H1 (cell line): ENCODE data around the gene H1-8. TPM values are rescaled to one million over a fixed set of nuclear protein-coding genes. Genes with fewer than 3 reads are reported as not detected.

Source experiments
- CTCF ChIA-PET: fragments of 300-600 bp; sonication (Branson Sonifier 250); formaldehyde crosslinking; loops from one replicate; lab custom pipeline; 2021; ENCODE audit not compliant: partially characterized antibody; lab: Charles Lee
- POLR2A ChIA-PET: fragments of 300-600 bp; sonication (Branson Sonifier 250); formaldehyde crosslinking; loops from one replicate; lab custom pipeline; 2021; ENCODE audit warnings: inconsistent platforms; ENCODE audit not compliant: partially characterized antibody; lab: Charles Lee
- DNase-seq, 2 experiments: peaks; one replicate each; pipeline versions ENCODE4 v3.0.0 to v3.0.0-alpha.2; 2010 to 2022; ENCODE audit warnings: low spot score in 2 of 2, low read depth in 1 of 2, mixed read lengths in 1 of 2
- FAIRE-seq: peaks from 2 replicates; lab custom pipeline; 2011; peaks lifted over from hg19 to GRCh38; lab: Jason Lieb, UNC
- H2AFZ ChIP-seq: 2 replicates; pipeline ENCODE4 v1.8.1; 2012; ENCODE audit warnings: low read length, inconsistent platforms
- H2AK5ac ChIP-seq: 2 replicates; pipeline ENCODE4 v1.6.1; 2013; ENCODE audit warnings: low read depth, low read length
- H2BK120ac ChIP-seq: replicated peaks from 2 replicates; pipeline ENCODE3; 2013; ENCODE audit warnings: low read depth, low read length, inconsistent platforms
- H2BK12ac ChIP-seq: 2 replicates; pipeline ENCODE4 v1.6.1; 2013; ENCODE audit warnings: low read depth, low read length
- H2BK15ac ChIP-seq: 2 replicates; pipeline ENCODE4 v1.6.1; 2013; ENCODE audit warnings: low read length
- H2BK20ac ChIP-seq: 2 replicates; pipeline ENCODE4 v1.6.1; 2013; ENCODE audit warnings: low read length
- H2BK5ac ChIP-seq: 2 replicates; pipeline ENCODE4 v1.6.1; 2013; ENCODE audit warnings: low read depth, low read length
- H3K14ac ChIP-seq: 2 replicates; pipeline ENCODE4 v1.6.1; 2013; ENCODE audit warnings: inconsistent platforms; ENCODE audit not compliant: insufficient read length
- H3K18ac ChIP-seq: 2 replicates; pipeline ENCODE4 v1.6.1; 2013; ENCODE audit warnings: low read length; ENCODE audit errors: extremely low read depth
- H3K23ac ChIP-seq: 2 replicates; pipeline ENCODE4 v1.6.1; 2013; ENCODE audit warnings: inconsistent platforms; ENCODE audit not compliant: insufficient read length
- H3K23me2 ChIP-seq: 2 replicates; pipeline ENCODE4 v1.6.1; 2013; ENCODE audit warnings: low read depth, low read length
- H3K27ac ChIP-seq: 2 replicates; pipeline ENCODE4 v1.6.1; 2011; ENCODE audit warnings: low read depth, low read length, inconsistent platforms
- H3K27me3 ChIP-seq, 4 experiments: replicated peaks in 1 of 4; 1 replicate in 1 of 4; 2 replicates in 3 of 4; pipeline versions ENCODE4 v1.6.1 to v1.8.1; 2011 to 2013; ENCODE audit warnings: low read length in 3 of 4, mild to moderate bottlenecking in 3 of 4, inconsistent platforms in 2 of 4, mixed read lengths in 2 of 4, moderate library complexity in 1 of 4; ENCODE audit not compliant: control insufficient read depth in 3 of 4, insufficient read depth in 3 of 4; ENCODE audit errors: extremely low read depth in 1 of 4
- H3K36me3 ChIP-seq, 4 experiments: 2 replicates each; pipeline versions ENCODE4 v1.6.1 to v1.8.1; 2011 to 2013; ENCODE audit warnings: mild to moderate bottlenecking in 4 of 4, low read length in 3 of 4, moderate library complexity in 2 of 4, control low read depth in 1 of 4, inconsistent platforms in 1 of 4; ENCODE audit not compliant: insufficient read depth in 4 of 4, control insufficient read depth in 2 of 4
- H3K4ac ChIP-seq: replicated peaks from 2 replicates; pipeline ENCODE3; 2013; ENCODE audit warnings: low read length, low read depth, mixed read lengths, inconsistent platforms; ENCODE audit not compliant: insufficient read length
- H3K4me1 ChIP-seq, 4 experiments: replicated peaks in 1 of 4; 1 replicate in 1 of 4; 2 replicates in 3 of 4; pipeline versions ENCODE4 v1.6.1 to v1.8.1; 2011 to 2013; ENCODE audit warnings: low read length in 3 of 4, inconsistent platforms in 2 of 4, mixed read lengths in 1 of 4; ENCODE audit not compliant: insufficient read depth in 4 of 4, control insufficient read depth in 3 of 4
- H3K4me2 ChIP-seq, 2 experiments: 2 replicates each; pipeline versions ENCODE4 v1.6.1 to v1.8.1; 2011 to 2013; ENCODE audit warnings: low read depth in 2 of 2, low read length in 2 of 2, control low read depth in 1 of 2, inconsistent platforms in 1 of 2, mild to moderate bottlenecking in 1 of 2; ENCODE audit not compliant: insufficient read depth in 1 of 2
- H3K4me3 ChIP-seq, 4 experiments: fragments of 200-600, 300-600 bp in 1 of 4; sonication (generic), shearing (Covaris generic), sonication (Bioruptor Twin) in 1 of 4; 2 replicates each; pipeline versions ENCODE4 v1.5.1 to v1.8.1; 2011 to 2016; ENCODE audit warnings: low read length in 4 of 4, low read depth in 3 of 4, control low read depth in 2 of 4, inconsistent platforms in 2 of 4, mild to moderate bottlenecking in 2 of 4, mixed read lengths in 1 of 4, moderate library complexity in 1 of 4; ENCODE audit not compliant: insufficient read depth in 2 of 4; ENCODE audit errors: extremely low read depth in 1 of 4
- H3K56ac ChIP-seq: replicated peaks from 2 replicates; pipeline ENCODE3; 2013; ENCODE audit warnings: low read depth, mild to moderate bottlenecking, mixed read lengths, low read length, inconsistent platforms; ENCODE audit not compliant: insufficient read length
- H3K79me1 ChIP-seq: 2 replicates; pipeline ENCODE4 v1.6.1; 2013; ENCODE audit warnings: low read depth, low read length, control low read depth
- H3K79me2 ChIP-seq, 2 experiments: 2 replicates each; pipeline versions ENCODE4 v1.6.1 to v1.8.1; 2012 to 2013; ENCODE audit warnings: low read length in 2 of 2, mild to moderate bottlenecking in 2 of 2, inconsistent platforms in 1 of 2; ENCODE audit not compliant: insufficient read depth in 2 of 2, control insufficient read depth in 1 of 2
- H3K9ac ChIP-seq, 4 experiments: replicated peaks in 1 of 4; 1 replicate in 1 of 4; 2 replicates in 3 of 4; pipeline versions ENCODE4 v1.6.1 to v1.8.1; 2011 to 2013; ENCODE audit warnings: low read depth in 3 of 4, low read length in 3 of 4, control low read depth in 2 of 4, mild to moderate bottlenecking in 2 of 4, moderate library complexity in 2 of 4, inconsistent platforms in 1 of 4; ENCODE audit errors: extremely low read depth in 1 of 4
- H3K9me3 ChIP-seq, 2 experiments: 2 replicates each; pipeline versions ENCODE4 v1.6.1 to v1.8.1; 2012 to 2013; ENCODE audit warnings: mild to moderate bottlenecking in 2 of 2, moderate library complexity in 2 of 2, control low read depth in 1 of 2, inconsistent platforms in 1 of 2, low read depth in 1 of 2, low read length in 1 of 2, mixed read lengths in 1 of 2; ENCODE audit not compliant: insufficient read depth in 2 of 2
- H4K20me1 ChIP-seq, 2 experiments: replicated peaks in 1 of 2; 2 replicates each; pipeline versions ENCODE3 to v1.8.1; 2011 to 2013; ENCODE audit warnings: inconsistent platforms in 2 of 2, low read length in 2 of 2, mild to moderate bottlenecking in 1 of 2; ENCODE audit not compliant: insufficient read depth in 2 of 2, control insufficient read depth in 1 of 2
- H4K5ac ChIP-seq: 2 replicates; pipeline ENCODE4 v1.6.1; 2013; ENCODE audit warnings: low read length, low read depth, mixed read lengths, inconsistent platforms; ENCODE audit not compliant: insufficient read length
- H4K8ac ChIP-seq: 2 replicates; pipeline ENCODE4 v1.8.0; 2013; ENCODE audit warnings: mild to moderate bottlenecking, moderate library complexity, low read length, inconsistent platforms; ENCODE audit not compliant: insufficient read depth; ENCODE audit errors: extremely low read depth
- H4K91ac ChIP-seq: replicated peaks from 2 replicates; pipeline ENCODE3; 2013; ENCODE audit warnings: low read length, mixed read lengths, inconsistent platforms; ENCODE audit not compliant: insufficient read length
- ASH2L ChIP-seq: fragments of 200-600, 300-600 bp; sonication (generic); IDR thresholded peaks from one replicate; pipeline ENCODE4 v1.7.1; 2017; ENCODE audit warnings: low read length
- ATF3 ChIP-seq: IDR thresholded peaks from 2 replicates; pipeline ENCODE4 v1.6.1; 2011; ENCODE audit warnings: low read depth, mild to moderate bottlenecking, low read length; ENCODE audit not compliant: insufficient read depth
- BACH1 ChIP-seq: IDR thresholded peaks from 2 replicates; pipeline ENCODE4 v1.6.1; 2012; ENCODE audit warnings: low read length, improper control_type of control experiment
- CREB1 ChIP-seq: IDR thresholded peaks from 2 replicates; pipeline ENCODE4 v1.6.1; 2012; ENCODE audit warnings: inconsistent platforms
- E2F6 ChIP-seq: IDR thresholded peaks from 2 replicates; pipeline ENCODE4 v1.6.1; 2012; ENCODE audit warnings: inconsistent platforms
- EP300 ChIP-seq, 2 experiments: IDR thresholded peaks; 1 replicate in 1 of 2; 2 replicates in 1 of 2; pipeline ENCODE4 v1.6.1; 2011 to 2012; ENCODE audit warnings: low read depth in 2 of 2, low read length in 2 of 2, mild to moderate bottlenecking in 2 of 2, borderline replicate concordance in 1 of 2, inconsistent platforms in 1 of 2, moderate library complexity in 1 of 2
- KDM1A ChIP-seq: fragments of 200-600, 300-600 bp; sonication (generic); IDR thresholded peaks from 2 replicates; pipeline ENCODE4 v1.7.1; 2016; ENCODE audit warnings: mild to moderate bottlenecking, low read length, borderline replicate concordance
- MAFK ChIP-seq: IDR thresholded peaks from 2 replicates; pipeline ENCODE4 v1.6.1; 2012; ENCODE audit warnings: low read depth, mild to moderate bottlenecking, improper control_type of control experiment, low read length
- PHF8 ChIP-seq: fragments of 200-600 bp; sonication (generic); conservative IDR thresholded peaks from 2 replicates; pipeline ENCODE4 v1.7.1; 2012; ENCODE audit warnings: low read depth, mild to moderate bottlenecking, inconsistent platforms, low read length, moderate library complexity
- USF2 ChIP-seq: IDR thresholded peaks from 2 replicates; pipeline ENCODE4 v1.6.1; 2011; ENCODE audit warnings: low read length, improper control_type of control experiment
- ZNF274 ChIP-seq: IDR thresholded peaks from 2 replicates; pipeline ENCODE4 v1.7.0; 2012; ENCODE audit warnings: low read length, borderline replicate concordance; ENCODE audit errors: extremely low read depth
- WGBS, 2 experiments: shearing (Covaris generic) in 1 of 2; methylation state at CpG; one replicate each; pipeline versions ENCODE4 v1.1.6 to v1.1.7; 2013 to 2015; ENCODE audit warnings: low lambda C conversion rate in 2 of 2, mixed read lengths in 2 of 2, inconsistent platforms in 1 of 2, low coverage in 1 of 2, missing lambda C conversion rate in 1 of 2; ENCODE audit not compliant: insufficient replicate concordance in 2 of 2, insufficient coverage in 1 of 2, insufficient read length in 1 of 2; ENCODE audit errors: extremely low coverage in 1 of 2, missing lambda C conversion rate in 1 of 2; 5-methylcytosine and 5-hydroxymethylcytosine counted together
- polyA plus RNA-seq, 7 experiments: library from polyadenylated mRNA; depleted of rRNA in 3 of 7; stranded (reverse) in 5 of 7; unstranded in 2 of 7; fragments of >200 nt in 5 of 7; fragments of 200-250 nt in 2 of 7; gene quantifications; 1 replicate in 5 of 7; 2 replicates in 1 of 7; 4 replicates in 1 of 7; pipeline versions ENCODE4 v1.2.1 to v1.2.3, GENCODE V29; 2011 to 2013; ENCODE audit warnings: missing spikeins in 2 of 7, mixed read lengths in 2 of 7
- total RNA-seq: library from RNA; stranded (reverse); fragmentation: NEBNext Ultra II Directional; extraction: Animal tissue kit (Norgen Biotek cat#: 25700); gene quantifications from 2 replicates; pipeline ENCODE4 v1.2.1, GENCODE V29; 2021

Gene H1-8
- total and polyA plus RNA-seq, 2 of the 8 experiments (the other 6 are each of a cell fraction or from before 2014, with no cell fraction given), result not detected

GRCh38 chr3:129528589-129529100 lies 14.3 kb upstream of the H1-8 start, which contains the start of gene RHO:
Gene RHO, plus strand, starts transcription at chr3:129528639. Its CDS starts 95 bp downstream, at chr3:129528734.
- Histone ChIP-seq H3K9me3 (no peaks in the 10 kb centered on the region), H3K79me2 (no peaks in the 10 kb centered on the region), H3K56ac (no peak within 1 kb of the TSS), H4K91ac (peak within 1 kb of the TSS; percentile 38), H2BK12ac (peak within 1 kb of the TSS; percentile 92; the same call in 1 of the 2 replicates), H3K4ac (no peak within 1 kb of the TSS), H3K27me3 (no peaks in the 10 kb centered on the region), H3K14ac (no peak within 1 kb of the TSS), H4K8ac (peak within 1 kb of the TSS; percentile 31; the same call in 1 of the 2 replicates), H3K4me1 (peaks cover 3 to 21% (median 9%) of the 10 kb centered on the region in 4 experiments), H3K4me2 (no peak within 1 kb of the TSS), H2BK15ac (peak within 1 kb of the TSS; percentile 81; the same call in 1 of the 2 replicates), H3K23ac (no peak within 1 kb of the TSS), H4K20me1 (no peaks in the 10 kb centered on the region), H2BK5ac (no peak within 1 kb of the TSS), H3K36me3 (no peaks in the 10 kb centered on the region), H3K27ac (no peak within 1 kb of the TSS), H2BK120ac (no peak within 1 kb of the TSS), H3K18ac (peak within 1 kb of the TSS; percentile 90; the same call in 1 of the 2 replicates), H3K4me3 (no peak within 1 kb of the TSS), H3K79me1 (no peaks in the 10 kb centered on the region), H4K5ac (no peak within 1 kb of the TSS), H2AK5ac (no peak within 1 kb of the TSS), H2BK20ac (peak within 1 kb of the TSS; percentile 66; the same call in 1 of the 2 replicates), H3K9ac (no peak within 1 kb of the TSS), H3K23me2 (peaks cover 2% of the 10 kb centered on the region; the same call in 1 of the 2 replicates), H2AFZ (no peak within 1 kb of the TSS)
- no peak for FAIRE-seq
- CTCF ChIA-PET, result interaction anchor here (0.7 to 2.5 kb wide), 6 partner anchors 10 to 100 kb away, joined by 3 to 7 read pairs (median 3); no protein-coding TSS in a partner anchor
- POLR2A ChIA-PET, result interaction anchor here (2.7 kb wide), 1 partner anchor 10 kb away, joined by 12 read pairs; no protein-coding TSS in a partner anchor
- WGBS, 2 experiments, result 95% methylated on average over 18 of the region's 18 CpGs; no CpG with 5 or more reads in 1 of the 2 experiments
- DNase-seq, result no peak
- TF ChIP-seq ZNF274, result no peak
- TF ChIP-seq ATF3, result no peak
- no peak for TF ChIP-seq ASH2L
- TF ChIP-seq MAFK, result no peak
- no peak for TF ChIP-seq USF2
- no peak for TF ChIP-seq CREB1
- no peak for TF ChIP-seq KDM1A
- TF ChIP-seq BACH1, result no peak
- TF ChIP-seq EP300 (IDR thresholded peaks at IDR 0.05; ENCODE audit: borderline replicate concordance in 1 of 2, low read depth in 2 of 2, low read length in 2 of 2), result no peak
- no peak for TF ChIP-seq E2F6
- no peak for TF ChIP-seq PHF8
